GM21390 (cell line): ENCODE measurements around the gene PLAAT4.
"Not testable (repeated sequence)": the region's sequence is repeated elsewhere in the genome, so short reads cannot be mapped to it uniquely, and the experiment has no call there.

Experiments used
- ATAC-seq: cut with Tn5 transposase; IDR thresholded peaks from one replicate; pipeline ENCODE4 v1.9.1; 2021; ENCODE audit not compliant: unreplicated experiment

The PLAAT4 gene

DNA sequence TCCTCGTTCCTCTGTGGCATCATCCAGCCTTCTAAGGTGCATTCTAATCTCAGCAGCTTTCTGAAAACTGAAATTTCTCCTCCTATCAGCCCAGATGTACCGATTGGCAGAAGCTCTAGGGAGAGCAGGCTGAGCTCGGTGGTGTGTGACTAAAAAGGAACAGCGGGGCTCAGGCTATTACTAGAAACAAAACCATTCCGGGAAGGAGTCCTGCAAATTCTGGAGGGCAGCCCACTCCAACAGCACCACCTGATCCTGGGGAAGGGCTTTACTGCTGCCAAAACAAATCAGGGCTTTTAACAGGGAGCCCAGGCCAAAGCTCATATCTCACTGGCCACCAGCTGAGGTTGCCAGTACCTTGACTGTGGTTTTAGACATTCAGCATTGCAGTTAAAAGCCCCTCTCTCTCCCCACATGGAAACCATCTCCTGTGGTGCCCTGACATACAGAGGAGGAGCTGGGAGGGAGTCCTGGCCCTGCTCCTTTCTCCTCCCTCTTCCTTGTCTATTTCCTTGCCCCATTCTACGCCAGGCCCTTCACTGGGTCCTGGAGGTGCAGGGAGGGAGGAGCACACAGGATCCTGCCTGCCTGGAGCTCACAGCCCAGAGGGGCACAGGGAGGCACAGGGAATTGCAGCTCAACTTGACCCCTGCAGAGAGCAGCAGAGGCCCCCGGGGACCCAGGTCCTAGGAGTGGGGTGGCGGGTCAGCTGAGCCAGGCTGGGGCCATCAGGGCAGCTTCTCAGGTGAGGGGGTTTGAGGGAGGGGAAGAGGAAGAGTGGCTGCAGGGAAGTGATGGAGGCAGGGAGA, 889 bp downstream of the PLAAT4 start:
- no peak for ATAC-seq

DNA sequence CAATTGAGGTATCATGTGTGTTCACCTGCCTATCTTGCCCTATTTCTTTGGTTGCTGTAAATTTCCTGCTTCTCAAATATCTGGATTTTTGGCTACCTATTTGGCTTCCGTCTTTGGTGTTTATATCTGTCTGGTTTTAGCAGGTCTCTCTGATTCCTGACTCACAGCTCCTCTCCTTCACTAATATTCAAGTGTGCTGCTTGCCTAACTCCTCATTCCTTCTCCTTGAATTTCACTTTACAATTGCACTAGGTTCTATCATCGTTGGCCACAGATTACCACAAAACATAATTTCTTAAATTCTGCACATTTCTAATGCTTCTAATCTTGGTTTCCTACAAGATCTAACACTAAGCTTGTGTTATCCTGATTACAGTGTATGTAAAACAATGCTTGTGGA, 5.9 kb downstream of the PLAAT4 start:
- ATAC-seq, result not testable (repeated sequence)

DNA sequence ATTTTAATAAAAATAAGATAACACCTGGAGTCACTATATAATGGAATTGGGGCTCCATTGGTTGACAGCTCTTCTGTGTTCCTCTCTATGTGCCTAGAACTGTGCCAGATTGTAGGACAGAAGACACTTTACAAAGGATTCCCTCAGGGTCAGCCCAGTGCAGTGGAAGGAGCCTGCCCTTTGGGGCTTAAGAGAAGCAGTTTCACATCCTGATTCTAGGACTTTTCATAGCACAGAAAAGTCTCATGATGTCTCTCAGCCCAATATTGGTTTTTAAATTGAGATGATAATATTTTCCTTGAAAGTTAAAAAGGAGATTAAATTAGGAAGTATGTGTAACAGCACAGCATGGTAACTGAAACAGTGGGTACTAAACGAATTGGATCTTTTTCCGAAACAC, 7.1 kb downstream of the PLAAT4 start:
- no peak for ATAC-seq

DNA sequence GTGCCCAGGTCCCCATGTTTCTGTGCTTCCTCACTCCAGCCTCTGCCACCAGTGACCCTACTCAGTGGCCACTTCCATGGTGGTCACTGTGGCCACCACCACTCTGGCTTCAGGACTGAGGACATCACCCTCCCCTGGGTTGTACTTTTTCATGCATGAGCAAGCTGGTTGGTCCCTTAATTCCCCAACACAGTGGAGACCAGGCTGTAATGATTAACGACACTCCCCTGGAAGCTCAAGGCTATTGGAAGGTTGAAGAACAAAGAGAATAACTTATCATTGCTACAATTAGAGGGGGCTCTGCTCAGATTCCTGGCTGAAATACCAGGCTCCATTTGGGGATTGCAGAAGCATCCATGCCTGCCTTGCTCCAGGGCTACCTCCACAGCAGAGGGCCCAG, 10.5 kb downstream of the PLAAT4 start:
- ATAC-seq, result no peak

DNA sequence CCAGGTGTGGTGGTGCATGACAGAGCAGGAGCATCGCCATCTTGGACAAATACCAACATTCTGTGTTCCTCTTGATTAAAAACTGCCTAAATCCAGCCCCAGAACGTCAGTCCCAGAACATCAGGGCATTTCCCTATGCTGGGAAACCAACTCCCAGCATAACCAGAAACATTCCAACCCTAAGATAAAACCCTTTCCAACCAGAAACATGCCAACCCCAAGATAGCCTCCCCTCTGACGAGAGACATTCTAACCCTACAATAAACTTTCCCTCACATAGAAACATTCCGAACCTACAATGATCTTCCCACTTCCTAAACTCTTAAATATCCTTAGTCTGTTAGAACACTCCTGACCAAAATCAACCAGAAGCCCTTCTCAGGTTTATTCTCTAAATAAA, 11.6 kb downstream of the PLAAT4 start:
- ATAC-seq, result no peak

DNA sequence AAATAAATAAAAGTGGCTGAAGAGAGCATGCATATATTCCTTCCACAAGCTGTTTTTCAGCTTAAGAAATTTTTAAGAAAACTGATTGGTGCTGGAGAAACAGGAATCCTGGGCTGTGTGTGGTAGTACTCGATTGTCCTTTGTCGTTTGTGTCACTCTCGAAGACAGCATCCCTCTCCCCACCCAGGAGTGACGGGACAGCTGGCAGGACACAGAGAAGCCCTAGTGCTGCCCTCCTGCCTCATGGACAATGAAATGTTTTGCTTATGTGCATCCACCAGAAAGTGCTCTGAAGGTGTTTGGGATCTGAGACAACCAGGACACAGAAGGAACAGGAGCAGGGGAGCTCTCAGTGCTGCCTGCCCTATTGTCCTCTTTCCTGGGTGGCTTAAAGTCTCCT, 12.8 kb downstream of the PLAAT4 start:
- no peak for ATAC-seq

DNA sequence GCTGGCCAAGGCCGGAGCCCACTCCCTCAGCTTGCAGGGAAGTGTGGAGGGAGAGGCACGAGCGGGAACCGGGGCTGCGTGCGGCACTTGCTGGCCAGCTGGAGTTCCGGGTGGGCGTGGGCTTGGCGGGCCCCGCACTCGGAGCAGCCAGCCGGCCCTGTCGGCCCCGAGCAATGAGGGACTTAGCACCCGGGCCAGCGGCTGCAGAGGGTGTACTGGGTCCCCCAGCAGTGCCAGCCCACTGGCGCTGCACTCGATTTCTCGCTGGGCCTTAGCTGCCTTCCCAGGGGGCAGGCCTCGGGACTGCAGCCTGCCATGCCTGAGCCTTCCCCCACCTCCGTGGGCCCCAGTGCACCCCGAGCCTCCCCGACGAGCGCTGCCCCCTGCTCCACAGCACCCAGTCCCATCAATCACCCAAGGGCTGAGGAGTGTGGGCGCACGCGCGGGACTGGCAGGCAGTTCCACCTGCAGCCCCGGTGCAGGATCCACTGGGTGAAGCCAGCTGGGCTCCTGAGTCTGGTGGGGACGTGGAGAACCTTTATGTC, 13.6 kb downstream of the PLAAT4 start:
- not testable (repeated sequence) for ATAC-seq

DNA sequence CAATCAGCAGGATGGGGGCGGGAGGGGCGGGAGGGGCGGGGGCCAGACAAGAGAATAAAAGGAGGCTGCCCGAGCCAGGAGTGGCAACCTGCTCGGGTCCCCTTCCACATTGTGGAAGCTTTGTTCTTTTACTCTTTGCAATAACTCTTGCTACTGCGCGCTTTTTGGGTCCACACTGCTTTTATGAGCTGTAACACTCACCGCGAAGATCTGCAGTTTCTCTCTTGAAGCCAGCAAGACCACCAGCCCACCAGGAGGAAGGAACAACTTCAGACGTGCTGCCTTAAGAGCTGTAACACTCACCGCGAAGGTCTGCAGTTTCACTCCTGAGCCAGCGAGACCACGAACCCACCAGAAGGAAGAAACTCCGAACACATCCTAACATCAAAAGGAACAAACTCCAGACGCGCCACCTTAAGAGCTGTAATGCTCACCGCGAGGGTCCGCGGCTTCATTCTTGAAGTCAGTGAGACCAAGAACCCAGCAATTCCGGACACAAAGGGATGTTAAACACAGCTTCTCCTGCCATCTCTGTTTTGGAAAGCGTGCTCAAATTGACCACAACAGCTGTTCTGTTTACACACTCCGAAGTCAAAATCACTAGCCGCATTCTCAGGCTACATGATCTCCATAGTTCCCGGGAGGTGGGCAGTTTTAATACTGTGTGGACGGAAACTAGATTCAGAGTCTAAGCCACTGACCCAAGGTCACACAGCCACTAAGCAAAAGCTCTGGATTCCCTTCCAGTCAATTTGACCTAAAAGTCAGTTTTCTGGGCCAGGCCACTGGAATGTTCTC, 14.7 kb downstream of the PLAAT4 start:
- ATAC-seq, result no peak

DNA sequence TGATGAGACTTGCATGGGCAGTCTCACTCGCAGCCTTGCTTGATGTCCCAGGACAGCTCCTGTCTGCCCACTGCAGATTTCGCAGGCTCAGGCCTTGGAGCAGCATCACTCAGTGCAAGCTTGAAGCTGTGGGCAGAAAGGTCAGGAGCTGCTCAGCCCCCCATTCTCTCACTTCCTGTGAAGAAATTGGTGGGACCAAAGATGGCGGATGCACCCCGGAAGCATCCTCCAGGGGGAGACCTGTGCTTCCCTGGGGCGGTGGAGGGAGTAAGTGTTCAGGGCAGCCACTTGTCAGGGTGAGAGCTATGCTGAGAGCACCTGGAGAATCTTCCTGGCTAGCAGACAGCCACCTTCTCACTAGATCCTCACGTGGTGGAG, 15.3 kb downstream of the PLAAT4 start:
- ATAC-seq, result no peak

DNA sequence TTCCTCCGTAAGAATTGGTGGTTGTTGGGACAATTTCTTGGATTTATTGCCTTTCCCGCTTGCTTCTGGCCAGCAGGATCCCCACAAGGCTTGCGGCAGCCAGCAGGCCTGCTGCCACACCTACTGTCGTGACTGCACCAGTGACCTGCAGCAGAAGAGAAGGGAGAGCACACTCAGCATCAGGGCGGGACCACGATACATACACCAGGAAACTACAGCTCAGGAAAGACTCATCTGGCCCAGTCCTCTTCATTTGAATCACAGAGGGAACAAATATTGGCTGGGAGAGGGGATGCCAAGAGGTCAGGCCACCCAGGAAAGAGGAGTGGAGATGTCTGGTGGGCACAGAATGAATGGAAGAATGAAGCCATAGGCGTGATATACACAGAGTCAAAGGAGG, 16.3 kb downstream of the PLAAT4 start:
- no peak for ATAC-seq

DNA sequence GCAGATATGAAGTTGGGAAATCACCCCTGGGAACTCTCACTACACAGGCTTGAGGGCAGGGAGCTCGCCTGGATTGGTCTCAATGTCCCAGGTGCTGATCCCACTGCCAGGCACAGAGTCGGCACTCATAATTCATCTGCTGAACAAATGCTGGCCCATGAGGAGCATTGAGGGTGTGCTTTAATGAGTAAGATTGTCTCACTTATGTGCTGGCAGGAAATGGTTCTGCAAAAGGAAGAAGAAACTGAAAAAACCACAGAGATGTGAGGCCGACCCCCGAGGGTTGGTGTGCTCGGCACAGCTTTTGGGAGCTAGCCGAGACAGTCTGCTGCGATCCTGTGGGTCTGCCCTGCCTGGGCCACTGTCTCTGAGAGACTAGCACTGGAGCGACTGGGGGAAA, 17.2 kb downstream of the PLAAT4 start:
- peak; percentile 89 for ATAC-seq

DNA sequence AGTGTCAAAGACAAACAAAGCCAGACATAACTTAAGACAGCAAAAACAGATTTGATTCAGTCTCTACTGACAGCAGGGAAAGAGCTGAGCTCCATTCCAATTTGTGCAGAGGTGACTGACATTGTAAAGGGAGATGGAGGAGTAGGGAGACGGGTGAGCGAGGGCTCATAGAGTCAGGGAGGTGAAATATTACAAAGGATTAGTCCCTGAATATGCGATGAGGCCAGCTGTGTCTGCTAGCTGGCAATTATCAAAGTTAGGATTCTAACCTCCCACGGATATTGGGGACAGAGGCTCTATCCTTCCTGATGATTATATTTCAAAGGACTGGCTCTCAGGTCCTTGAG, 18.2 kb downstream of the PLAAT4 start:
- ATAC-seq, result no peak

DNA sequence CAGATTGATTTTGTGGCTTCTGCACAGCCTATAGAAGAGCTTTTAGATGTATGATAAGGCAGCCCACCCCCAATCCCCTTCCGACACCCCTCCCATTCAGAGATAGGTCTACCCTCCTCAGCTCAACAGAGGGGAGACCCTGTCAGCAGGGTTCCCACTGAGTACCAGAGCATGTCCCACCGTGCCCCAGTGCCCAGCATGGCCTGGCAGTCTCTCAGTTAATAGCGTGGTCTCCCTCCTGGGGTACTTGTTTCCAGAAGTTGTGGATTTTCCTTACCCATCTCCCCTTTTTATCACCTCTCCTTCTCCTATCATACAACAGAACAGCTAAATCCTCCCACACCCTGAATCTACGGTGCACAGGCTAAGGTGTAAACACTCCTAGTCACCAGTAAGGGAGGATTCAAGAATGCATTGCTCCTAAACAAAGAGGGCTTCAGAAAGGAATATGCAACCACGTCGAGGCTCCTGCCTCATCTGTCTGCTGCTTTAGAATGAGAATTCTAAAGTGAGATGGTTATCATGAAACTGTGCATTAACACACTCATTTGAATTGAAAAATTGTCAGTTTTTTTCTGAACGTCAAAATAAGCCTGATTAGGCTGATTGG, 19.9 kb downstream of the PLAAT4 start:
- ATAC-seq, result no peak

DNA sequence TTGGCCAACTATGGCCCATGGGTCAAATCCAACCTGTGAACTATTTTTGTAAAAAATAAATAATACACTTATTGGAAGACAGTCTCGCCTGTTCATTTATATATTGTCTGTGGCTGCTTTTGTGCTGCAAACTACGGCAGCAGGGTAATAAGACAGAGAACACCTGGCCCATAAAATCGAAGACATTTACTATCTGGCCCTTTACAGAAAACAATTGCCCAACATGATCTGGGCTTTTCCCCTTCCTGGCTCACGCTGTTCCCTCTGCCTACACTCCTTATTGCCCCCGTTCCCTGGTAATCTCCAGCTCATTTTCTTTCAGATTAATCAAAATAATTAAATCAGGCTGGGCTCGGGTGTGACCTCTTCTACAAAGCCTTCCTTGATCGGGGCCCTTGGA, 21.0 kb downstream of the PLAAT4 start:
- ATAC-seq, result no peak

DNA sequence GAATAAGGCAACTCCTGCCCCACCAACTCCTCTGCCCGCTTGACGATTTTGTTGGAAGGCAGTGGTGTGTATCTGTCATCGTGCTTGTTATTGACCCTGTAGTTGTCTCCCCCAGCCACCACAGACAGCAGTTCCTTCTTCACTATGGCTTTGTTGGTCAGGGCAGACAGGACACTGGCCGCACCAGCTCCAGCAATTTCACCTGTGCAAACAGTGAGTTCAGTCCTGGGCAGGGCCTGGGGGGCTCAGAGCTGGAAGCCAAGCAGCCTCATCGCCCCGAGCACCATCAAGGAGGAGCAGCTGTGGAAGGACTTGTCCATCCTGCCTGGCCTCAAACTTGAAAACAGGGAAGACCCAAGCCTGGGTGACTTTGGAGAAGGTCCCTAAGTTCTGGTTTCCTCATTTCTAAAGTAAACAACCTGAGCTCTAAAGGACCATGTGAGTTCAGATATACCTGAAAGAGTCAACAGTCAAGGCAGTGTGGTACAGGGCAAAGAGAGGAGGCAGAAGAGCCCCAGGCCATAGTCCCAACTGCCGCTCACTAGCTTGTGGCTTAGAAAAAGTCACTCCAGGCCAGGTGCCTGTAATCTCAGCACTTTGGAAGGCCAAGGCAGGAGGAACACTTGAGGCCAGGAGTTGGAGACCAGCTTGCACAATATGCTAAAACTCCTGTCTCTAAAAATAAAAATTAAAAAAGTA, 22.0 kb downstream of the PLAAT4 start:
- ATAC-seq, result no peak

DNA sequence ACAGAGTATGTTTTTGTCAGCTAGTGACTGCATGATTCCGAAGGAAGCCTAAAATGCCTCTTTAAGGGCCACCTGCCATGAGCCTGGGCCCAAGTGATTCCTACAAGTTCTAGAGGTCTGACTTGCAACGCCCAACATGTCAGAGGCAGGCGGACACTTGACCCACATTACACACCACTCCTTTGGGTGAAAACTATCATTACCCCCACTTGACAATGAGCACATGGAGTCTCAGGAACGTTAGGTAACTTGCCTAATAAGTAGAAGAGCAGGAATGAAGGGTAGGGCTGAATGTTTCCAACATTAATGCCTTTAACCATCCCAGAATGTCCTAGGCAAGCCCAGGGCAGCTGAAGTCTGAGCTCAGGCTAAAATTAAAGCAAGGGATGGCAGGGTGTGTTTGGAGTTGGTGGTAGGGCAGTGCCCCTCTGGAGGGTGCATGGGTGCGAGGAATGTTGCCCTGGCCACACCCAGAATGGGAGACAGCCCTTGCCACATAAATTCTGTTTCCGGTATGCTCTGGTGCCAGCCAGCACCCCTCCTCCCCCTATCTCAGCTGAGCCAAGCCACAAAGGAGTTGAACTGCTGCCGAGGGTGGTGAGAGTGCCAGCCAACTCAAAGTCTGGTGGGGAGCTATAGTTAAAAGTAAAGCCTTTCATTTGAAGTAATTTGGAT, 24.0 kb downstream of the PLAAT4 start:
- no peak for ATAC-seq

DNA sequence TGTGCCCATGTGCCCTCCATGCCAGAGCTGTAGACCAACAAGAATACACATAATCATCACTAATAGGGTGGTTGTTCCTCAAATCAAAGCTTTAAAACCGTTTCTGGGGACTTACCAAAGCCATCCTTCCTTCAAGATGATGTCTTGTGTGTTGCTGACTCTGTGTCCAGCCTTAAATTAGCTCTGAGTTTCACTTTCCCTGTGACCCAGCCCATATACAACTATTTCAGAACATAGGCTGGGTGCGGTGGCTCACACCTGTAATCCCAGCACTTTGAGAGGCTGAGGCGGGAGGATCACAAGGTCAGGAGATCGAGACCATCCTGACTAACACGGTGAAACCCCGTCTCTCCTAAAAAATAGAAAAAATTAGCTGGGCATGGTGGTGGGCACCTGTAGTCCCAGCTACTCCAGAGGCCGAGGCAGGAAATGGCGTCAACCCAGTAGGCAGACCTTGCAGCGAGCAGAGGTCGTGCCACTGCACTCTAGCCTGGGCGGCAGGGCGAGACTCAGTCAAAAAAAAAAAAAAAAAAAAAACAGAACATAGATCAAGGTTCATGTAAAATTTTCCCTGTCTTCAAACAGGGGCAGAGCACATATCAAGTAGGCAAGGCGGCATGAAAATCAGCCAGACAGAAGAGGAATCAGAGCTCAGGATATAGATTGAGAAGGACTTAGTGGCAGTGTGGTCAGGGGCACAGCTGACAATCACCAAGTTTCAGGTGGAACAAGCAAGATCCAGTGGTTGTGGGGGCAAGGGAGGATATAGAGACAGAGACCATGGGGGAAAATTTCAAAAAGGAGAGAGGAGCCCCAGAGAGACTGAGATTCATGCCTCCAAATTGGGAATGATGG, 26.8 kb downstream of the PLAAT4 start, which contains the start of gene PLAAT2:
Gene PLAAT2, minus strand, starts transcription at position 179 of the 855 bp plus-strand sequence. Its CDS starts 55 bp downstream, at position 124.
- ATAC-seq, result no peak

DNA sequence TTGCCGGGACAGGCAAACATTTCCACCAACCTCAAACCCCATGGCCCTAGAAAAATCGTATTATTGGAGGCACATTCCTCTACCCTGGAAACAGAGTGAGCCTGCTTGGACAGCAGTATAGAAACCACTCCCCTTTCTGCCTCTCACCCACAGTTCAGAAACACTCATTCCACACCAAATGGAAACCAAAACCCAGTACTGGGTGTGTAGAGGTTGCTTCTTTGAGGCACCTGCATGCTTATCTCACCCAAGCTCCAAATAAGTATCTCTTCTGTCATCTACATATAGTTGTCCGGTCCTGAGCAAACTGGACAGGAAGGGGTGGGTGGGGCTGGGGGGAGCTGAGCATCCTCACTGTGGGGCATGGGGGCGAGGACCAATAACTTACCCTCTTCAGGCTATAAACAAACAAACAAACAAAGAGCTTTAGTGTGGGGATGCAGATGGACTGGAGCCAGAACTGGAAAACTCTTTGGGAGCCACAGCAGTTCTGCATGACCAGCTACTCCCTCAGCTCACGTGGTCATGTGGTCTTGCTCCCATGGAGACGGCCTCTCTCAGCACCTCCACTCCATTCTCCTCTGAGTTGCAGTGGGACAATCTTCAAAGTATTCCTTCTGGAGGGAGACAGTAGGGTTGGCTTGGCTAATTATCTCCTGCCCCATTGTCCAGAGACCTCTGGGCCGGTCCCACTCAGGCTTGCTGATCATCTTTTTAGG, 27.6 kb downstream of the PLAAT4 start:
- ATAC-seq, result peak; percentile 71

DNA sequence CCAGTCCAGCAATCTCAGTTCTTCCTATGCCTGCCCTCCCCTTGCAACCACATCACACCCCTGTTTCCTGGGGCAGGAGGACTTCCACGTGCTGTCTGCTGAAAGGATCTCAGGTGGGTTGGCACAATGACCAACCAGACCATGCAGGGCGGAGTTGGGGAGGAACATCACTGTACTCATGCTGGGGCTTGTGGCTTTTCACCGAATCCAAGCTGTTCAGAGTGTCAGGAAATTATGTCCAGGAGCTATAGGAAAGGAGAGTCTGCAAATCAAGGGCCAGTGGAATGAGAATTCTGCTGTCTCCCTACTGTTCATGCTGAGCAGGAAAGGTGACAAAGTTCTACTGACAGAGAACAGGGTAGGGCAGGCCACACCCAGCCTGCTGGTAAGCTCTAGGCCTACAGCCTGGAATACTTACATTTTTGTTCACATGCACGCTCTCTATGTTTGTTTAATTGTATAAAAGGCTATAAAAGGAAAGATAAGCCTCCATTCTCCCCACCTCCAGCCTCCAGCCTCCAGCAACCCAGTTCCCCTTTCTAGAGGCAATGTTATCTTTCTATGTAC, 28.3 kb downstream of the PLAAT4 start:
- no peak for ATAC-seq
